Mesenchymal stem cell (in vitro differentiated cells and primary cell): ENCODE data around the gene CTSK.
"Not testable (repeated sequence)": the region's sequence is repeated elsewhere in the genome, so short reads cannot be mapped to it uniquely, and the experiment has no call there.

Experiments used
- DNase-seq: peaks from one replicate; pipeline ENCODE4 v3.0.0-alpha.2; 2013
- H2AFZ ChIP-seq: one replicate; pipeline ENCODE4 v1.6.1; 2013; ENCODE audit warnings: low read depth, mild to moderate bottlenecking, control low read depth, inconsistent platforms, low read length, moderate library complexity
- H2AK5ac ChIP-seq: 2 replicates; pipeline ENCODE4 v1.6.1; 2013; ENCODE audit warnings: low read length, moderate library complexity, mild to moderate bottlenecking, inconsistent platforms; ENCODE audit not compliant: severe bottlenecking
- H2BK120ac ChIP-seq: one replicate; pipeline ENCODE4 v1.6.1; 2013; ENCODE audit warnings: low read depth, mild to moderate bottlenecking, inconsistent platforms, low read length, moderate library complexity
- H2BK12ac ChIP-seq, 2 experiments: one replicate each; pipeline ENCODE4 v1.6.1; 2013; ENCODE audit warnings: inconsistent platforms in 2 of 2, low read length in 2 of 2, mild to moderate bottlenecking in 2 of 2, moderate library complexity in 2 of 2, control low read depth in 1 of 2
- H2BK15ac ChIP-seq: one replicate; pipeline ENCODE4 v1.6.1; 2013; ENCODE audit warnings: mild to moderate bottlenecking, low read depth, inconsistent platforms; ENCODE audit not compliant: poor library complexity, severe bottlenecking
- H2BK5ac ChIP-seq: 2 replicates; pipeline ENCODE4 v1.6.1; 2013; ENCODE audit warnings: low read depth, mild to moderate bottlenecking, low read length, control low read depth, inconsistent platforms; ENCODE audit not compliant: poor library complexity, severe bottlenecking
- H3K14ac ChIP-seq, 2 experiments: one replicate each; pipeline ENCODE4 v1.6.1; 2013; ENCODE audit warnings: inconsistent platforms in 2 of 2, low read length in 2 of 2, control low read depth in 1 of 2, mild to moderate bottlenecking in 1 of 2, moderate library complexity in 1 of 2
- H3K18ac ChIP-seq, 2 experiments: one replicate each; pipeline ENCODE4 v1.6.1; 2013; ENCODE audit warnings: inconsistent platforms in 2 of 2, low read length in 2 of 2, control low read depth in 1 of 2, low read depth in 1 of 2, mild to moderate bottlenecking in 1 of 2
- H3K23ac ChIP-seq, 2 experiments: one replicate each; pipeline ENCODE4 v1.6.1; 2013; ENCODE audit warnings: inconsistent platforms in 2 of 2, low read length in 2 of 2, mild to moderate bottlenecking in 2 of 2, moderate library complexity in 2 of 2, control low read depth in 1 of 2
- H3K27ac ChIP-seq: 2 replicates; pipeline ENCODE4 v1.5.1; 2013; ENCODE audit warnings: mild to moderate bottlenecking, moderate library complexity, low read length, control low read depth, inconsistent platforms; ENCODE audit not compliant: poor library complexity, severe bottlenecking
- H3K27me3 ChIP-seq, 2 experiments: 2 replicates each; pipeline versions ENCODE4 v1.6.1 to v1.7.0; 2013; ENCODE audit warnings: low read length in 2 of 2, mild to moderate bottlenecking in 2 of 2, moderate library complexity in 2 of 2, control low read depth in 1 of 2, inconsistent platforms in 1 of 2; ENCODE audit not compliant: control insufficient read depth in 1 of 2, insufficient read depth in 1 of 2
- H3K36me3 ChIP-seq, 2 experiments: 2 replicates each; pipeline versions ENCODE4 v1.6.1 to v1.7.0; 2013; ENCODE audit warnings: low read length in 2 of 2, control low read depth in 1 of 2, inconsistent platforms in 1 of 2, low read depth in 1 of 2, mild to moderate bottlenecking in 1 of 2; ENCODE audit not compliant: insufficient read depth in 2 of 2, control insufficient read depth in 1 of 2
- H3K4ac ChIP-seq, 2 experiments: one replicate each; pipeline ENCODE4 v1.6.1; 2013; ENCODE audit warnings: inconsistent platforms in 2 of 2, low read length in 2 of 2, mild to moderate bottlenecking in 2 of 2, moderate library complexity in 2 of 2, control low read depth in 1 of 2, low read depth in 1 of 2
- H3K4me1 ChIP-seq: 2 replicates; pipeline ENCODE4 v1.6.1; 2013; ENCODE audit warnings: low read depth, low read length, control low read depth; ENCODE audit not compliant: control insufficient read depth, insufficient read depth
- H3K4me2 ChIP-seq: 2 replicates; pipeline ENCODE4 v1.6.1; 2013; ENCODE audit warnings: low read length, mild to moderate bottlenecking, inconsistent platforms; ENCODE audit not compliant: poor library complexity, severe bottlenecking
- H3K4me3 ChIP-seq, 2 experiments: 2 replicates each; pipeline versions ENCODE4 v1.5.1 to v1.7.0; 2013; ENCODE audit warnings: low read length in 2 of 2, mild to moderate bottlenecking in 2 of 2, control low read depth in 1 of 2, low read depth in 1 of 2; ENCODE audit not compliant: insufficient read depth in 1 of 2
- H3K79me1 ChIP-seq: replicated peaks from 2 replicates; pipeline ENCODE4 v1.6.1; 2013; ENCODE audit warnings: mild to moderate bottlenecking, control low read depth, low read length, inconsistent platforms; ENCODE audit not compliant: poor library complexity, severe bottlenecking
- H3K9ac ChIP-seq: 2 replicates; pipeline ENCODE4 v1.7.0; 2013; ENCODE audit warnings: mild to moderate bottlenecking, low read length, moderate library complexity
- H3K9me3 ChIP-seq: 2 replicates; pipeline ENCODE4 v1.7.0; 2013; ENCODE audit warnings: mild to moderate bottlenecking, low read length; ENCODE audit not compliant: control insufficient read depth
- H4K8ac ChIP-seq: one replicate; pipeline ENCODE4 v1.6.1; 2013; ENCODE audit warnings: inconsistent platforms, mild to moderate bottlenecking, low read length, moderate library complexity
- H4K91ac ChIP-seq: one replicate; pipeline ENCODE4 v1.6.1; 2013; ENCODE audit warnings: mild to moderate bottlenecking, low read length, inconsistent platforms
- WGBS: methylation state at CpG from one replicate; pipeline ENCODE4 v1.1.7; 2013; ENCODE audit warnings: mixed read lengths; 5-methylcytosine and 5-hydroxymethylcytosine counted together

CTSK gene

GRCh38 chr1:150780510-150780909 is 27.6 kb downstream of the CTSK start:
- Histone ChIP-seq H3K4me1 (no peaks in the 10 kb centered on the region), H3K14ac (no peak overlapping the region), H4K8ac (no peak overlapping the region), H4K91ac (no peak overlapping the region), H2BK5ac (no peak overlapping the region), H2BK120ac (no peak overlapping the region), H3K23ac (no peak overlapping the region), H2AFZ (no peak overlapping the region), H3K79me1 (no peaks in the 10 kb centered on the region), H3K36me3 (no peaks in the 10 kb centered on the region), H3K4me3 (no peak overlapping the region), H3K27ac (no peak overlapping the region), H3K27me3 (no peaks in the 10 kb centered on the region), H3K9ac (no peak overlapping the region), H2BK12ac (no peak overlapping the region), H3K4me2 (no peak overlapping the region), H2BK15ac (no peak overlapping the region), H3K18ac (no peak overlapping the region), H3K4ac (no peak overlapping the region), H2AK5ac (no peak overlapping the region), H3K9me3 (no peaks in the 10 kb centered on the region)
- WGBS, result no CpG with 5 or more reads among the region's 3 CpGs
- no peak for DNase-seq

- H3K27ac ChIP-seq, result no peak overlapping the region
- no peak overlapping the region for H2BK15ac ChIP-seq
- H2BK120ac ChIP-seq, result no peak overlapping the region
- H3K4me2 ChIP-seq, result no peak overlapping the region
- H3K36me3 ChIP-seq, result no peaks in the 10 kb centered on the region
- H3K4me1 ChIP-seq, result no peaks in the 10 kb centered on the region
- no peak overlapping the region for H3K4me3 ChIP-seq
- H4K91ac ChIP-seq, result no peak overlapping the region
- WGBS, result 94% methylated on average over 1 of the region's 1 CpG
- H2AK5ac ChIP-seq, result no peak overlapping the region
- no peaks in the 10 kb centered on the region for H3K9me3 ChIP-seq
- H2BK5ac ChIP-seq, result no peak overlapping the region
- no peak overlapping the region for H3K23ac ChIP-seq
- H3K18ac ChIP-seq, result no peak overlapping the region
- no peak overlapping the region for H4K8ac ChIP-seq
- no peak overlapping the region for H3K14ac ChIP-seq
- no peaks in the 10 kb centered on the region for H3K27me3 ChIP-seq
- no peak overlapping the region for H3K4ac ChIP-seq
- no peaks in the 10 kb centered on the region for H3K79me1 ChIP-seq
- no peak for DNase-seq
- no peak overlapping the region for H2AFZ ChIP-seq
- no peak overlapping the region for H2BK12ac ChIP-seq
- H3K9ac ChIP-seq, result no peak overlapping the region
These were observed 29.7 kb downstream of the CTSK start for GRCh38 chr1:150778409-150778808.

GRCh38 chr1:150777544-150777943 is 30.5 kb downstream of the CTSK start:
- Histone ChIP-seq H2BK12ac (no peak overlapping the region), H3K27ac (no peak overlapping the region), H4K91ac (no peak overlapping the region), H3K4me1 (no peaks in the 10 kb centered on the region), H4K8ac (no peak overlapping the region), H2BK5ac (no peak overlapping the region), H3K18ac (no peak overlapping the region), H3K14ac (no peak overlapping the region), H2BK15ac (no peak overlapping the region), H3K4ac (no peak overlapping the region), H3K27me3 (no peaks in the 10 kb centered on the region), H3K4me2 (no peak overlapping the region), H2AFZ (no peak overlapping the region), H3K9me3 (no peaks in the 10 kb centered on the region), H2AK5ac (no peak overlapping the region), H3K79me1 (no peaks in the 10 kb centered on the region), H3K23ac (no peak overlapping the region), H2BK120ac (no peak overlapping the region), H3K36me3 (no peaks in the 10 kb centered on the region), H3K9ac (no peak overlapping the region), H3K4me3 (no peak overlapping the region)
- DNase-seq, result no peak
- WGBS, result 90% methylated on average over 2 of the region's 2 CpGs

- WGBS, result 98% methylated on average over 12 of the region's 13 CpGs
- not testable (repeated sequence) for H3K27ac ChIP-seq, H3K9ac ChIP-seq
These were observed 32.0 kb downstream of the CTSK start for GRCh38 chr1:150775931-150776505.

More at GRCh38 chr1:150775931-150776505, 32.0 kb downstream of the CTSK start:
- H3K4me3 ChIP-seq, H3K23ac ChIP-seq, H2BK5ac ChIP-seq, H2BK120ac ChIP-seq, H4K8ac ChIP-seq, DNase-seq, H3K4me1 ChIP-seq, H3K27me3 ChIP-seq, H2AFZ ChIP-seq, H3K9me3 ChIP-seq, H3K36me3 ChIP-seq, H3K4ac ChIP-seq, H3K79me1 ChIP-seq, H2BK15ac ChIP-seq, H2BK12ac ChIP-seq, H3K18ac ChIP-seq, H2AK5ac ChIP-seq, H3K14ac ChIP-seq, H3K4me2 ChIP-seq, H4K91ac ChIP-seq: not testable (repeated sequence)
